DOHH2 (cell line): Measurements from ENCODE around the gene CUEDC1.

Experiments
- H3F3A ChIP-seq: fragments of 200-600 bp; sonication (generic), shearing (Covaris generic); 2 replicates; pipeline ENCODE4 v1.6.0; 2016; ENCODE audit warnings: antibody characterized with exemption, mild to moderate bottlenecking; ENCODE audit not compliant: control insufficient read depth, insufficient read depth
- H3K27ac ChIP-seq: fragments of 200-600 bp; sonication (generic); 2 replicates; pipeline ENCODE4 v1.5.1; 2014; ENCODE audit warnings: low read depth, mild to moderate bottlenecking, low read length, moderate library complexity
- H3K27me3 ChIP-seq: fragments of 200-600 bp; sonication (generic); 2 replicates; pipeline ENCODE4 v1.6.1; 2014; ENCODE audit warnings: mild to moderate bottlenecking, low read length, mixed read lengths; ENCODE audit not compliant: control insufficient read depth
- H3K36me3 ChIP-seq: fragments of 200-600 bp; sonication (generic); 2 replicates; pipeline ENCODE4 v1.6.1; 2014; ENCODE audit warnings: mild to moderate bottlenecking, low read length, moderate library complexity, mixed read lengths; ENCODE audit not compliant: control insufficient read depth
- H3K4me1 ChIP-seq: fragments of 200-600 bp; sonication (generic); 2 replicates; pipeline ENCODE4 v1.6.1; 2014; ENCODE audit warnings: mild to moderate bottlenecking, low read length, mixed read lengths; ENCODE audit not compliant: control insufficient read depth
- H3K4me2 ChIP-seq: fragments of 200-600 bp; sonication (generic); 2 replicates; pipeline ENCODE4 v1.6.0; 2014; ENCODE audit warnings: mild to moderate bottlenecking, low read length, moderate library complexity
- H3K4me3 ChIP-seq: fragments of 200-600 bp; sonication (generic); 2 replicates; pipeline ENCODE4 v1.5.1; 2014; ENCODE audit warnings: mild to moderate bottlenecking, low read length, mixed read lengths
- H3K79me2 ChIP-seq: fragments of 200-600 bp; sonication (generic); 2 replicates; pipeline ENCODE4 v1.6.1; 2014; ENCODE audit warnings: mild to moderate bottlenecking, low read length, mixed read lengths; ENCODE audit not compliant: control insufficient read depth
- H3K9me2 ChIP-seq: fragments of 200-600 bp; sonication (generic); replicated peaks from 2 replicates; pipeline ENCODE4 v1.6.1; 2014; ENCODE audit warnings: mild to moderate bottlenecking, low read length, mixed read lengths; ENCODE audit not compliant: control insufficient read depth
- H3K9me3 ChIP-seq: fragments of 200-600 bp; sonication (generic); 2 replicates; pipeline ENCODE4 v1.6.1; 2014; ENCODE audit warnings: antibody characterized with exemption, low read length, mixed read lengths; ENCODE audit not compliant: control insufficient read depth, insufficient read depth
- H4K20me1 ChIP-seq: fragments of 200-600 bp; sonication (generic); 2 replicates; pipeline ENCODE4 v1.6.0; 2014; ENCODE audit warnings: low read depth, mild to moderate bottlenecking, antibody characterized with exemption, low read length, moderate library complexity; ENCODE audit not compliant: control insufficient read depth, insufficient read depth
- EZH2phosphoT487 ChIP-seq: fragments of 200-600 bp; sonication (generic); IDR thresholded peaks from 2 replicates; pipeline ENCODE4 v1.6.1; 2017; ENCODE audit warnings: borderline replicate concordance, mild to moderate bottlenecking, antibody characterized with exemption, low read length, moderate library complexity, mixed read lengths
- TF ChIP-seq, protein P1 (sequence below): fragments of 200-600 bp; sonication (generic); IDR thresholded peaks from one replicate; pipeline ENCODE4 v1.5.1; 2014; ENCODE audit warnings: antibody characterized with exemption, mild to moderate bottlenecking, low read depth, low read length; ENCODE audit not compliant: poor library complexity, severe bottlenecking

The CUEDC1 gene

DNA sequence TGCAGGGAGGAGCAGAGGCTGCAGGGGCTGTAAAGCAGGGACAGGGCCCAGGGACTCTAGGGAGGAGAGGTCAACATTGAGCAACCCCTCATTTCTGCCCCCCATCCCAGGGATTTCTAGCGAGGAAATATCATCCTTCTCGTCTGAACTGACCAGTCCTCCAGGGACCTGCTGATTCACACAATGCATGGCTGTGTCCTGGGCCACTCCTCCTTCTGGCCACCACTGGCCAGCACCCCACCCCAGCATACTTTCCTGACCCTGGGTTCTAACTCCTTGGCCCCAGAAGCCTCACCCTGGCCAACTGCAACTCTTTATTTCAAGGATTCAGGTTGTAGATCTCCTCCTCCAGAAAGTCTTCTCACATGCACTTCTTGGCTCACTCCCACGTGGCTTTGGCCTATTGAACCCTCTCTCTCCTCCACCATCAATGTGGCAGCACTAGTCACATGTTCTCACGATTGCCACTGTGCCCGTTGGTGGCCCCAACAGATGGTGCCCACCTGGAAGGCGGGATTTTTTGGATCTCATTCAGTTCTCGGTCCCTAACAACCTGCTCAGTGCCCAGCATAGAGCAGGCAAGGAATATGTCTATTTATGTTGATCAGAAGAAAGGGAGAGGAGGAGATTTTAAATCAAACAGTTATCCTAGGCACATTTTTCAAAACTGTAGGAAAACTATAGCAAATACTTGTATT lies 41.5 kb downstream of the CUEDC1 start:
- no peaks in the 10 kb centered on the region for H3K9me2 ChIP-seq
- H3K4me2 ChIP-seq = no peak overlapping the region
- no peaks in the 10 kb centered on the region for H4K20me1 ChIP-seq
- no peaks in the 10 kb centered on the region for H3K79me2 ChIP-seq
- H3F3A ChIP-seq = no peaks in the 10 kb centered on the region
- no peak overlapping the region for H3K4me3 ChIP-seq
- H3K27me3 ChIP-seq = peaks cover 26% of the 10 kb centered on the region
- no peak overlapping the region for H3K27ac ChIP-seq
- TF ChIP-seq, protein P1, sequence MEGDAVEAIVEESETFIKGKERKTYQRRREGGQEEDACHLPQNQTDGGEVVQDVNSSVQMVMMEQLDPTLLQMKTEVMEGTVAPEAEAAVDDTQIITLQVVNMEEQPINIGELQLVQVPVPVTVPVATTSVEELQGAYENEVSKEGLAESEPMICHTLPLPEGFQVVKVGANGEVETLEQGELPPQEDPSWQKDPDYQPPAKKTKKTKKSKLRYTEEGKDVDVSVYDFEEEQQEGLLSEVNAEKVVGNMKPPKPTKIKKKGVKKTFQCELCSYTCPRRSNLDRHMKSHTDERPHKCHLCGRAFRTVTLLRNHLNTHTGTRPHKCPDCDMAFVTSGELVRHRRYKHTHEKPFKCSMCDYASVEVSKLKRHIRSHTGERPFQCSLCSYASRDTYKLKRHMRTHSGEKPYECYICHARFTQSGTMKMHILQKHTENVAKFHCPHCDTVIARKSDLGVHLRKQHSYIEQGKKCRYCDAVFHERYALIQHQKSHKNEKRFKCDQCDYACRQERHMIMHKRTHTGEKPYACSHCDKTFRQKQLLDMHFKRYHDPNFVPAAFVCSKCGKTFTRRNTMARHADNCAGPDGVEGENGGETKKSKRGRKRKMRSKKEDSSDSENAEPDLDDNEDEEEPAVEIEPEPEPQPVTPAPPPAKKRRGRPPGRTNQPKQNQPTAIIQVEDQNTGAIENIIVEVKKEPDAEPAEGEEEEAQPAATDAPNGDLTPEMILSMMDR = no peak
- TF ChIP-seq EZH2phosphoT487 = no peak
- no peaks in the 10 kb centered on the region for H3K9me3 ChIP-seq
- H3K4me1 ChIP-seq = no peaks in the 10 kb centered on the region
- H3K36me3 ChIP-seq = no peaks in the 10 kb centered on the region

DNA sequence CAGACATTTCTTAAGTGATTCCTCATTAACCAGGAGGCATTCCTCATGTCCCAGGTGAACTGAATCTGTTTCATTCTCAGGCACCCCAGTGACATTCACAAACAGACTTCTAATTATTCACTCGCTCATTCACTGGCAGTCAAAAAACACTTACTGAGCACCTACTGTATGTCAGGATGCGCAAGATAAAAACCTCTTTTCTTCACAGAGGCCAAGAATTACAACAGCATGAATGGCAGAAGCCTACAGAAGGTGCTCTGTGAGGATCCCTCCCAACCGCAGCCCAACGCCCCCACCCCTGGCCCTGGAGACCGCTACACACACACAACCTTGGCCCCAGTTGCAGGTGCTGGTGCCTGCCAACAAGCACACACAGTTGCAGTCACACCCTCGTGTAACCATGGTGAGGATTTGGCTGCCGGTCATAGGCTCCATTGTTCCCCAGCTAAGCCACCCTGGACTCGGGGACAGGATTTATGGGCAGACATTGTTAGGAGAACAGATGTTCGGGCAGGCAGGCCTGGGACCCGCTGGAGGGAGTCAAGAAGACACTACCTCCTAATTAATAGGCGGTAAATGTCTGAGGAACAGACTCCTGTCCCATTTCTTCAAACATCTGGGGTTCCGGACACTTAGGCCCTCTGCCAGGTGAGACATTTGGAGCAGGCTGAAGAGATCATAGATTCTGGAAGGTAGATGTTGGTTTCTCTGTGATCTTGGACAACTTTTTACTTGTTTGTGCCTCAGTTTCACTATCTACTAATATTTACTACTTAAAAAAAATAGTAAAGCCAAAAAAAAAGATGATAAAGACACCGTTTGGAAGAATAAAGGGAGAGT lies 43.2 kb downstream of the CUEDC1 start:
- Histone ChIP-seq H3K27me3 (peaks cover 31% of the 10 kb centered on the region), H3K4me1 (no peaks in the 10 kb centered on the region), H3K9me3 (no peaks in the 10 kb centered on the region), H3K27ac (no peak overlapping the region), H4K20me1 (no peaks in the 10 kb centered on the region), H3F3A (no peaks in the 10 kb centered on the region), H3K79me2 (no peaks in the 10 kb centered on the region), H3K4me2 (no peak overlapping the region), H3K9me2 (no peaks in the 10 kb centered on the region), H3K4me3 (no peak overlapping the region), H3K36me3 (no peaks in the 10 kb centered on the region)
- TF ChIP-seq, protein P1 = no peak
- TF ChIP-seq EZH2phosphoT487 = no peak

DNA sequence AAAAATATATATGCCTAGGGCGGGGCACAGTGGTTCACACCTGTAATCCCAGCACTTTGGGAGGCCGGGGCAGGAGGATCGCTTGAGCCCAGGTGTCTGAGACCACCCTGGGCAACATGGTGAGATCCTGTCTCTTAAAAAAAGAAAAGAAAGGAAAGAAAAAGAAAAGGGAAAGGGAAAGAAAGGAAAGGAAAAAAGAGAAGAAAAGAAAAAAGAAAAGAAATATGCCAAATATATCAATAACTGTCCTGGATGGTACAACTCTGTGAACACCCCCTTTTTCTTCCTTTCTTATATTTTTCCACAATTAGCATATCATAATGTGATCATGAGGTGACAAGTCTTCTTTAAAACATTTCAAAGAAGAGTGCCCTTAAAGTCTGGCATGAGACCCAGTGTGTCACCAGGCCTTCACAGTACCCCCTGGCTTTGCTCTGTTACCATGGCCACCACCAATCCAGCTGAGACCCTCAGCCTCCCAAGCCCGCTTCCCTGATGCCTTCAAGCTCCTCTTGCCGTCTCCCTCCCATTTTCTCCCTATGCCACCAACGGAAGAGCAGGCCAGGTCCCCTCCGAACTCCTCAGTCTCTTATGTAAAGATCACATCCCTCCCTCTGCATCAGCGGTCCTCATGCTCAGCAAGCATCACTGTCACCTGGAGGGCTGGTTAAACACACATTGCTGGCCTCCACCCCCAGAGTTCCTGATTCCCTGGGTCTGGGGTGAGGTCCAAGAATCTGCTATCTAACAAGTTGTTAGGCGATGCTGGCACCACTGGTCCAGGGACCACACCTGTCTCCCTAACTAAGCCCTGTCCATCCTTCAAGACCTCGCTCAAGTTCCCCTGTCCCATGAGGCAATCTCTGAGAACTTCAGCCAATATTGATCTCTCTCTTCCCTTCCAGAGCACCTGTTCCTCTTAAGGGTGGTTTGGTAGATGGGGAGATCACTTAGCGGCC lies 44.5 kb downstream of the CUEDC1 start:
- Histone ChIP-seq H3K36me3 (no peaks in the 10 kb centered on the region), H3K9me3 (no peaks in the 10 kb centered on the region), H3K27me3 (peaks cover 31% of the 10 kb centered on the region), H3F3A (no peaks in the 10 kb centered on the region), H3K4me3 (no peak overlapping the region), H3K27ac (no peak overlapping the region), H3K79me2 (no peaks in the 10 kb centered on the region), H3K4me2 (no peak overlapping the region), H3K4me1 (no peaks in the 10 kb centered on the region), H3K9me2 (no peaks in the 10 kb centered on the region), H4K20me1 (no peaks in the 10 kb centered on the region)
- TF ChIP-seq EZH2phosphoT487 = no peak
- TF ChIP-seq, protein P1 = no peak
